Activated CD8-positive, alpha-beta memory T cell treated with anti-CD3 and anti-CD28 coated beads for 48 hours (primary cell): ENCODE results near the gene DCTPP1.

Experiments used
- DNase-seq, 3 experiments: peaks; one replicate each; pipeline ENCODE4 v3.0.0-alpha.2; 2020; ENCODE audit warnings: low read depth in 2 of 3, low spot score in 2 of 3

DCTPP1 gene

DNA sequence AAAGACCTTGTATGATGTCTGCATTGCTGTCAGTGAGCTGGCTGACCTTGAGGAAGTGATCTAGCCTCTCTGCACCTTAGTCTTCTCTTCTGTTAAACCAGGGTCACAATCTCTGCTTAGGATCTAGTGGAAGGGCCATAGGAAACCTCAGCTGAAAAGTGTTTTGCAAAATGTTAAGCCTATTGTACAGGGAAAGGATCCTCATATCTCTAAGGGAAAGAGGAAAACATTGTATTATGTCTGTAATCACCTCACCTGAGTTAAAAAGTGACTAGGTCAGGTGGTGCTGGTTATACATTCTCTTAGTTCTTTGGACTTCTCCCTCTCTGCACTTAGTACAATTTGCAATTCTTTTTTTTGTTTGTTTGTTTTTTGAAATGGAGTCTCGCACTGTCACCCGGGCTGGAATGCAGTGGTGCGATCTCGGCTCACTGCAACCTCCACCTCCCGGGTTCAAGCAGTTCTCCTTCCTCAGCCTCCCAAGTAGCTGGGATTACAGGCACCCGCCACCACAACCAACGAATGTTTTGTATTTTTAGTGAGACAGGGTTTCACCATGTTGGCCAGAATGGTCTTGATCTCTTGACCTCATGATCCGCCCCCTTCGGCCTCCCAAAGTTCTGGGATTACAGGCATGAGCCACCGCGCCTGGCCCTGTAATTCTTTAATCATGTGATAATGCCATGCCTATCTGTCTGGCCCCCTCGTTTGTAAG is 17.8 kb upstream of the DCTPP1 start:
- no peak for DNase-seq

DNA sequence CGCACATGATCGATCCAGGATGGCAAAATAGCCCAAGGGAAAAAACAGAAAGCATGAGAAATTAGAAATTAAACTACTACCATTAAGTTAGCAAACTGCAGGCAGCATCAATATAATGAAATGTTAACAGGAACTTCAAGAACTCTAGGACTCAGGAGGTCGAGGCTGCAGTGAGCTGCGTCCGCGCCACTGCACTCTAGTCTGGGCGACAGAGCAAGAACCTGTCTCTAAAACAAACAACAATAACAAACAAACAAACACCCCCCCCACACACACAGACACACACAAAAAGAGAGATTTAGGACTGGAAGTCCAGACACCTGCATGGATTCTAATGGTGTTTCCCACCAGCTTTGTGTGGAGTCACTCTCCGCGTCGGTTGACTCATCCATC is 16.4 kb upstream of the DCTPP1 start:
- no peak for DNase-seq

- peak; percentile 88 to 94 (median 94) for DNase-seq
These were observed 15.8 kb upstream of the DCTPP1 start, which contains the start of gene SEPHS2 for GRCh38 chr16:30445408-30446202. TSS of gene SEPHS2 (minus strand) at chr16:30445874. CDS start at chr16:30445727, 147 bp downstream.

DNA sequence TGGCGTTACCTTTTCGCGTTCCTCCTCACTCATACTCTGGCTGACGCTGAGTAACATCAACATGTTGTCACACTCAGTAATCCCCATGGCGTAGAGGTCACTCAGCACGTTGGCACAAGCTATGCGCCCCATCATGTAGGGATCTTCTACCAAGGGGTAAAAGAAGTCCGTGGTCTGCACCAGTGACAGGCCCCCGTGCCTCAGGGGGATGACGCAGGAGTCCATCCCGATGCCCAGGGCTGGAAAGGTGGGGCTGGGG is 15.2 kb upstream of the DCTPP1 start:
- no peak for DNase-seq

GRCh38 chr16:30444231-30445148 is 14.7 kb upstream of the DCTPP1 start:
- DNase-seq: no peak

GRCh38 chr16:30443631-30444030 is 13.8 kb upstream of the DCTPP1 start:
- DNase-seq: no peak

GRCh38 chr16:30439720-30440348 is 10.0 kb upstream of the DCTPP1 start:
- no peak for DNase-seq

- no peak for DNase-seq
These were observed 9.0 kb upstream of the DCTPP1 start for GRCh38 chr16:30438835-30439234.

DNA sequence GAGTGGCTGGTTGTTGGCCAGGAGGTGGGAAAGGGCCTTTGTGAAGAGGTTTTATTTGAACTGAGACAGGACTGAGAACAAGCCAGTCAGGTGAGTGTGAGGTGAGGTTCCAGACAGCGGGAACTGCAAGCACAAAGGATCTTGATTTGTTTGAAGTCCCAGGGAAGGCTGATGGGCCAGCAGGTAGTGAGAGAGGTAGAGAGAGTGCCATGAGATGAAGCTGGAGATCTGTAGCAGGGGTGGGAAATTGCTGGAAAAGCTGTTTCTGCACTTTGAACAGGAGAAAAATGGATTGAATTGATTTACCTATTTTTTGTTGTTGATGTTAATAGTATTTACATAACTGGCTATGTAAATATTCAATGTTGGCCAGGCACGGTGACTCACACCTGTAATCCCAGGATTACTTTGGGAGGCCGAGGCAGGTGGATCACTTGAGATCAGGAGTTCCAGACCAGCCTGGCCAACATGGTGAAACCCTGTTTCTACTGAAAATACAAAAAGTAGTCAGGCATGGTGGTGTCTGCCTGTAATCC is 7.7 kb upstream of the DCTPP1 start:
- no peak for DNase-seq

DNA sequence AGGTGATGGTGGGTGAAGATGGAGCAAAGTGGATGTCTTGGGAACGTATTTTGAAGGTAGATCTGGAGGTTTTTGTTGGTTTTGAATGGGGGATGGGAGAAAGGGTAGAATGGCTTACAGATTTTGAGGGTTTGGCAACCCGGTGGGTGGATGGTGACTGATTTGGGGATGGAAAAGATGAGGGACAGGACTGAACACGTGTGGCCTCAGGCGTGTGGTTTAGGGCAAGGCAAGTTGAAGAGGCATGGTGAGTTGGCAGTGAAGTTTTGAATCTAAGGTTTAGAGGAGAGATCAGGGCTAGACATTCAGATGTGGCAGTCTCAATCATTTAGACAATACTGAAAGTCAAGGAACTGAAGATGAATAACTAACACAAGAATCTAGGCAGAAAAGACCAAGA is 5.0 kb upstream of the DCTPP1 start:
- DNase-seq: peak in 2 of 3 experiments; percentile 52 to 58

DNA sequence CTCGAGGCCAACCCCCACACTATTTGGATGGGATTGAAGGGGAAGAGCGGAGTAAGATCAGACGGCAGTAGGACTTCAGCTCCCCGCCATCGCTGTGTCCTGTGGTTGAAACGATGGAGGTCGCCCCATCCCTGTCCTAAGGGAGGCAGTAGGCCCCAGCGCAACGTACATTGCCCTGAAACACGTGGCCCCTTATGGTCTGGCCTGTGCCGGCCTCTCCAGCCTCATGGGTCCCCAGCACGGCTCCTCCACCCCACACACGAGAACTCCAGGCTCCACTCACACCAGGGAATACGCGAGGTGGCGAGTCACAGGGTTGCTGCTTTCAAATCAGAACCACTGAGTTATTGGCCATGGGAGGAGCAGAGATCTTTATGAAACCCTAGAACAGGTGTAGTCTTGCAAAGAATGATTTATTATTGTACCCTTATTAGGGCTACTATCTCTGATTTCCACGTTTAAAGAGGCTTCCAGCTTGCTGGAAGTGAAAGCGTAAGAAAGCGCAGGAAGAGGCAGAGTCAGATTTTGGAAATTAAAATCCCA is 669 bp upstream of the DCTPP1 start:
- no peak for DNase-seq

GRCh38 chr16:30429418-30429677 is 482 bp downstream of the DCTPP1 start:
- no peak for DNase-seq

GRCh38 chr16:30428055-30428454 is 1.8 kb downstream of the DCTPP1 start:
- DNase-seq: no peak

- DNase-seq: no peak
These were observed 8.8 kb downstream of the DCTPP1 start for GRCh38 chr16:30421010-30421409.

- DNase-seq: peak in 1 of 3 experiments; percentile 53
These were observed 11.3 kb downstream of the DCTPP1 start for GRCh38 chr16:30418350-30419181.

DNA sequence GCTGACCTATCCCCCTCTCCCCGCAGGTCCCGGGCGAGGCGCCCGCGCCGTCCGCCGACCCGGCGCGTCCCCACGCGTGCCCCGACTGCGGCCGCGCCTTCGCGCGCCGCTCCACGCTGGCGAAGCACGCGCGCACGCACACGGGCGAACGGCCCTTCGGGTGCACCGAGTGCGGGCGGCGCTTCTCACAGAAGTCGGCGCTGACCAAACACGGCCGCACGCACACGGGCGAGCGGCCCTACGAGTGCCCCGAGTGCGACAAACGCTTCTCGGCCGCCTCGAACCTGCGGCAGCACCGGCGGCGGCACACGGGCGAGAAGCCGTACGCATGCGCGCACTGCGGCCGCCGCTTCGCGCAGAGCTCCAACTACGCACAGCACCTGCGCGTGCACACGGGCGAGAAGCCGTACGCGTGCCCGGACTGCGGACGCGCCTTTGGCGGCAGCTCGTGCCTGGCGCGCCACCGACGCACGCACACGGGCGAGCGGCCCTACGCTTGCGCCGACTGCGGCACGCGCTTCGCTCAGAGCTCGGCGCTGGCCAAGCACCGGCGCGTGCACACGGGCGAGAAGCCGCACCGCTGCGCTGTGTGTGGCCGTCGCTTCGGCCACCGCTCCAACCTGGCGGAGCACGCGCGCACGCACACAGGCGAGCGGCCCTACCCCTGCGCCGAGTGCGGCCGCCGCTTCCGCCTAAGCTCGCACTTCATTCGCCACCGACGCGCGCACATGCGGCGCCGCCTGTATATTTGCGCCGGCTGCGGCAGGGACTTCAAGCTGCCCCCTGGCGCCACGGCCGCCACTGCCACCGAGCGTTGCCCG is 12.1 kb downstream of the DCTPP1 start:
- DNase-seq: peak; percentile 44 to 79 (median 65)

- no peak for DNase-seq
These were observed 13.0 kb downstream of the DCTPP1 start for GRCh38 chr16:30416624-30417528.

GRCh38 chr16:30416047-30416603 is 13.7 kb downstream of the DCTPP1 start:
- no peak for DNase-seq
